ENCODE measurements around the gene GCH1. TPM values are rescaled to one million over a fixed set of nuclear protein-coding genes. Genes with fewer than 3 reads are reported as not detected.

The GCH1 gene
- total RNA-seq, 1 donor from 2014 or later, result 9.0 TPM

GRCh38 chr14:54931598-54932340 lies 29.1 kb upstream of the GCH1 start:
- Mint-ChIP-seq H3K9me3 (no peaks in the 10 kb centered on the region), H3K27me3 (ENCODE audit: insufficient read depth, low read depth) (no peaks in the 10 kb centered on the region), H3K4me1 (no peaks in the 10 kb centered on the region), H3K27ac (no peak overlapping the region), H3K4me3 (no peak overlapping the region), H3K36me3 (no peaks in the 10 kb centered on the region)
- H3K27ac ChIP-seq, result no peak overlapping the region
- no peak overlapping the region for H3K4me2 ChIP-seq
- no peak overlapping the region for H3K4me3 ChIP-seq
- DNase-seq (ENCODE audit: low spot score), result no peak
- no peaks in the 10 kb centered on the region for H4K20me1 ChIP-seq (ENCODE audit: low read depth)
- no peaks in the 10 kb centered on the region for H3K27me3 ChIP-seq
- no peak overlapping the region for H3K9ac ChIP-seq
- TF ChIP-seq CTCF (IDR thresholded peaks at IDR 0.05) (no peak), EZH2 (IDR thresholded peaks at IDR 0.05) (no peak), EZH2phosphoT487 (IDR thresholded peaks at IDR 0.05) (no peak)
- H2AFZ ChIP-seq (replicated peaks), result no peak overlapping the region
- no peaks in the 10 kb centered on the region for H3K4me1 ChIP-seq
- H3K36me3 ChIP-seq, result no peaks in the 10 kb centered on the region
- no peaks in the 10 kb centered on the region for H3F3A ChIP-seq (ENCODE audit: low read depth)
- no peaks in the 10 kb centered on the region for H3K79me2 ChIP-seq (ENCODE audit: low read depth)
- H3K9me3 ChIP-seq (ENCODE audit: low read depth), result no peaks in the 10 kb centered on the region

GRCh38 chr14:54931101-54931500 lies 28.5 kb upstream of the GCH1 start:
- Mint-ChIP-seq H3K27ac (no peak overlapping the region), H3K27me3 (ENCODE audit: insufficient read depth, low read depth) (no peaks in the 10 kb centered on the region), H3K36me3 (no peaks in the 10 kb centered on the region), H3K4me1 (no peaks in the 10 kb centered on the region), H3K4me3 (no peak overlapping the region), H3K9me3 (no peaks in the 10 kb centered on the region)
- TF ChIP-seq EZH2 (IDR thresholded peaks at IDR 0.05) (no peak), CTCF (IDR thresholded peaks at IDR 0.05) (no peak), EZH2phosphoT487 (IDR thresholded peaks at IDR 0.05) (no peak)
- DNase-seq (ENCODE audit: low spot score), result no peak
- Histone ChIP-seq H3K4me3 (no peak overlapping the region), H4K20me1 (ENCODE audit: low read depth) (no peaks in the 10 kb centered on the region), H3K36me3 (no peaks in the 10 kb centered on the region), H3K4me1 (no peaks in the 10 kb centered on the region), H3K9ac (no peak overlapping the region), H3K9me3 (ENCODE audit: low read depth) (no peaks in the 10 kb centered on the region), H2AFZ (replicated peaks) (no peak overlapping the region), H3K4me2 (no peak overlapping the region), H3K79me2 (ENCODE audit: low read depth) (no peaks in the 10 kb centered on the region), H3K27me3 (no peaks in the 10 kb centered on the region), H3K27ac (no peak overlapping the region), H3F3A (ENCODE audit: low read depth) (no peaks in the 10 kb centered on the region)

DNA sequence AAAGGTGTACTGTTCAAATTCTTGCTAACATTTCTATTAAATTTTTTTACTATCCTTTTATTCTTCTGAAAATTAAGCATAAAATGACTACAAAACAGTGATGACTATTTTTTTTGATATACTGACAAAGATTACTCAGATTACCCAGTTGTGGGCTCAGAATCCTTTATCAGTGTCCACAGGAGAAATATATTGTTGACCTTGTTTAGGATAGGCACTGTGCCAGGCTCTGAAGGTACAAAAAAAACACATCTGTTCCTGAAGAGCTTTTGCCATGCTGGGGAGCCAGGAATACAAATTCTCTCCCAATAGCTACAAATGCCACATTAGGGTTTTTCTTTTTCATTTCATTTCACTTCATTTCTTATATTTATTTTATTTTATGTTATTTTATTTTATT lies 26.9 kb upstream of the GCH1 start:
- H3K4me1 Mint-ChIP-seq, result no peaks in the 10 kb centered on the region
- H3K27me3 ChIP-seq, result no peaks in the 10 kb centered on the region

More for the DNA sequence above, 26.9 kb upstream of the GCH1 start:
- Histone ChIP-seq H3K27ac (no peak overlapping the region), H3K4me3 (no peak overlapping the region), H3K9ac (no peak overlapping the region), H3F3A (ENCODE audit: low read depth) (no peaks in the 10 kb centered on the region), H2AFZ (replicated peaks) (no peak overlapping the region), H3K4me1 (no peaks in the 10 kb centered on the region), H3K4me2 (no peak overlapping the region), H4K20me1 (ENCODE audit: low read depth) (no peaks in the 10 kb centered on the region), H3K36me3 (no peaks in the 10 kb centered on the region), H3K79me2 (ENCODE audit: low read depth) (no peaks in the 10 kb centered on the region), H3K9me3 (ENCODE audit: low read depth) (no peaks in the 10 kb centered on the region)
- Mint-ChIP-seq H3K9me3 (no peaks in the 10 kb centered on the region), H3K4me3 (no peak overlapping the region), H3K27me3 (ENCODE audit: insufficient read depth, low read depth) (no peaks in the 10 kb centered on the region), H3K27ac (no peak overlapping the region), H3K36me3 (no peaks in the 10 kb centered on the region)
- TF ChIP-seq EZH2 (IDR thresholded peaks at IDR 0.05) (no peak), CTCF (IDR thresholded peaks at IDR 0.05) (no peak), EZH2phosphoT487 (IDR thresholded peaks at IDR 0.05) (no peak)
- no peak for DNase-seq (ENCODE audit: low spot score)
